Caco-2 (cell line): ENCODE data around the gene R3HCC1L. TPM values are rescaled to one million over a fixed set of nuclear protein-coding genes. Genes with fewer than 3 reads are reported as not detected.

ENCODE experiments used
- BruUV-seq: library from RNA; stranded (reverse); fragments of 400-500 nt; replicated peaks from 2 replicates; lab custom pipeline; 2021; lab: Mats Ljungman, UMichigan
- CTCF ChIA-PET: fragments of 300-600 bp; sonication (Branson Sonifier 250); formaldehyde crosslinking; loops from one replicate; lab custom pipeline; 2022; ENCODE audit warnings: antibody characterized with exemption; lab: Charles Lee
- POLR2A ChIA-PET: fragments of 300-600 bp; sonication (Branson Sonifier 250); formaldehyde crosslinking; loops from one replicate; lab custom pipeline; 2022; ENCODE audit warnings: antibody characterized with exemption; lab: Charles Lee
- DNase-seq, 2 experiments: peaks; one replicate each; pipeline versions ENCODE4 v3.0.0 to v3.0.0-alpha.2; 2020 to 2022
- H3K27me3 ChIP-seq: replicated peaks from 2 replicates; pipeline ENCODE4 v1.6.0; 2011; ENCODE audit warnings: low read length; ENCODE audit not compliant: control insufficient read depth, insufficient read depth
- H3K36me3 ChIP-seq: 2 replicates; pipeline ENCODE4 v1.5.1; 2011; ENCODE audit warnings: low read length; ENCODE audit not compliant: control insufficient read depth, insufficient read depth
- H3K4me1 ChIP-seq: fragments of 250-450 bp; sonication (Bioruptor Pico); 2 replicates; pipeline ENCODE4 v1.5.1; 2020; ENCODE audit warnings: mild to moderate bottlenecking
- H3K4me3 ChIP-seq: 2 replicates; pipeline ENCODE4 v1.5.1; 2011; ENCODE audit warnings: low read depth, mild to moderate bottlenecking, control low read depth, low read length
- H3K9me3 ChIP-seq: fragments of 250-450 bp; sonication (Bioruptor Pico); 2 replicates; pipeline ENCODE4 v1.5.1; 2020; ENCODE audit warnings: mild to moderate bottlenecking, moderate library complexity
- H3K27ac Mint-ChIP-seq: one replicate; pipeline ENCODE4 v1.8.0; 2022; ENCODE audit warnings: mixed read lengths; ENCODE audit not compliant: unreplicated experiment
- H3K27me3 Mint-ChIP-seq: one replicate; pipeline ENCODE4 v1.8.0; 2022; ENCODE audit warnings: mixed read lengths; ENCODE audit not compliant: insufficient read depth, unreplicated experiment
- H3K36me3 Mint-ChIP-seq: one replicate; pipeline ENCODE4 v1.8.0; 2022; ENCODE audit warnings: mild to moderate bottlenecking, mixed read lengths; ENCODE audit not compliant: insufficient read depth, unreplicated experiment
- H3K4me1 Mint-ChIP-seq: one replicate; pipeline ENCODE4 v1.8.0; 2022; ENCODE audit warnings: low read depth, mixed read lengths; ENCODE audit not compliant: unreplicated experiment
- H3K4me3 Mint-ChIP-seq: one replicate; pipeline ENCODE4 v1.8.0; 2022; ENCODE audit warnings: mild to moderate bottlenecking, moderate library complexity, mixed read lengths; ENCODE audit not compliant: unreplicated experiment
- H3K9me3 Mint-ChIP-seq: one replicate; pipeline ENCODE4 v1.8.0; 2022; ENCODE audit warnings: mixed read lengths; ENCODE audit not compliant: unreplicated experiment
- CTCF ChIP-seq, 2 experiments: fragments of 200-600 bp in 1 of 2; IDR thresholded peaks; 1 replicate in 1 of 2; 2 replicates in 1 of 2; pipeline versions ENCODE4 v1.5.1 to v1.8.0; 2011 to 2022; ENCODE audit warnings: antibody characterized with exemption in 1 of 2, control low read depth in 1 of 2, inconsistent platforms in 1 of 2, low read depth in 1 of 2, low read length in 1 of 2, mild to moderate bottlenecking in 1 of 2, moderate library complexity in 1 of 2; ENCODE audit not compliant: insufficient read depth in 1 of 2, severe bottlenecking in 1 of 2, unreplicated experiment in 1 of 2
- intact Hi-C: fragments of 100-400 bp; cut with micrococcal nuclease; formaldehyde crosslinking; loops from one replicate; pipeline ENCODE4 v1.10.0; 2022; ENCODE audit not compliant: unreplicated experiment
- total RNA-seq: library from RNA; stranded (reverse); gene quantifications from 2 replicates; pipeline ENCODE4 v1.2.3, GENCODE V29; 2022

Gene R3HCC1L
- total RNA-seq, 1 experiment from 2014 or later, result 16.5 TPM

DNA sequence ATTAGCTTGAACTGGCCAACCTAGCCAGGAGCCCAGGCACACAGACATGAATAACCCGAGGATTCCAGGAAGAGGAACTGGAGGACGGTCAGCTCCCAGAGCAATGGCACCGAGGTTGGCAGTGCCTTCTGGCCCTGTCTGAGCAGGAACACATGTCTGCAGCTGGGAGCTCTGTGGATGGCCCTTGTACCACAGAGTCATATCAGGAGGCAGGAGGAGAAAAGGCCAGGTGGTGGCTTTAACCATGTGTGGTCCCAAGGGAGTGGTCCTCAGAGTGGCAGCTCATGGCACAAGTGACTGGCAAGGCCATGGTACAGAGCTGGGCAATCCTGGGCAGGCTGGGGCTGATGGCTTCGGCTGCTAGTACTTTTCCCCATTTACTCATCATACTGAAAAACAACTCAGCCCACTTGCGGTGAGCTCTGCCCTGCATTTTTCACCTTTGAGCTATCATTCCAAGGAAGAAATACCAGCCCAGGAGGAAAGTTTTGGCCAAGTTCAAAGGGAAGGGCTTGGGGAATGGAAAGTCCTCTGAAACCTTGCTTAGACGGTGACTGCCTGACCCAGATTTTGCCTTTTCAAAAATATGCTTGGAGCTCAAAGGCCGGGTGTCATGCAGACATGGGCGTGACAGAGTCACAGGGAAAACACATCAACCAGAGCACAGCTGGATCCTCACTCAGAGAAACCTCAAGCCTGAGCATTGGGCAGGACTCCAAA, 159.3 kb downstream of the R3HCC1L start:
- no peaks in the 10 kb centered on the region for H3K9me3 Mint-ChIP-seq
- Histone ChIP-seq H3K4me1 (no peaks in the 10 kb centered on the region), H3K36me3 (no peaks in the 10 kb centered on the region), H3K27me3 (no peaks in the 10 kb centered on the region; the same call in 1 of the 2 replicates), H3K9me3 (no peaks in the 10 kb centered on the region), H3K4me3 (no peak overlapping the region)
- peaks cover 10% of the 10 kb centered on the region for H3K27me3 Mint-ChIP-seq
- DNase-seq, result no peak
- no peak overlapping the region for H3K4me3 Mint-ChIP-seq
- H3K27ac Mint-ChIP-seq, result no peak overlapping the region
- no peak for TF ChIP-seq CTCF (IDR thresholded peaks at IDR 0.05; ENCODE audit: insufficient read depth in 1 of 2, low read depth in 1 of 2, low read length in 1 of 2, severe bottlenecking in 1 of 2, unreplicated experiment in 1 of 2)
- no TSS peak for BruUV-seq
- ChIA-PET POLR2A (no interaction called here), CTCF (no interaction called here)
- H3K4me1 Mint-ChIP-seq, result no peaks in the 10 kb centered on the region
- no peaks in the 10 kb centered on the region for H3K36me3 Mint-ChIP-seq
- intact Hi-C loops, result no loop called here

- ChIA-PET POLR2A (no interaction called here), CTCF (no interaction called here)
- Histone ChIP-seq H3K36me3 (no peaks in the 10 kb centered on the region), H3K27me3 (no peaks in the 10 kb centered on the region; the same call in 1 of the 2 replicates), H3K9me3 (no peaks in the 10 kb centered on the region), H3K4me1 (no peaks in the 10 kb centered on the region), H3K4me3 (no peak overlapping the region)
- TF ChIP-seq CTCF (IDR thresholded peaks at IDR 0.05; ENCODE audit: insufficient read depth in 1 of 2, low read depth in 1 of 2, low read length in 1 of 2, severe bottlenecking in 1 of 2, unreplicated experiment in 1 of 2), result no peak
- H3K27ac Mint-ChIP-seq, result no peak overlapping the region
- no peak overlapping the region for H3K4me3 Mint-ChIP-seq
- no peaks in the 10 kb centered on the region for H3K9me3 Mint-ChIP-seq
- no peaks in the 10 kb centered on the region for H3K4me1 Mint-ChIP-seq
- DNase-seq, result no peak
- no peaks in the 10 kb centered on the region for H3K36me3 Mint-ChIP-seq
- no TSS peak for BruUV-seq
- peaks cover 10% of the 10 kb centered on the region for H3K27me3 Mint-ChIP-seq
- intact Hi-C loops, result no loop called here
These were observed 159.8 kb downstream of the R3HCC1L start for GRCh38 chr10:98294270-98294627.

Other genes starting within 250 kb of the R3HCC1L start
- gene CRTAC1, start 104.0 kb upstream of the R3HCC1L start, total RNA-seq, result not detected in 2 replicates
- 2.1 and 3.7 TPM in 2 replicates for gene LOXL4, start 133.5 kb downstream of the R3HCC1L start, total RNA-seq